ENCODE results near the gene KIF21B.
A peak's percentile ranks its signal among the peaks of the same experiment; 100 is the strongest.

The KIF21B gene

DNA sequence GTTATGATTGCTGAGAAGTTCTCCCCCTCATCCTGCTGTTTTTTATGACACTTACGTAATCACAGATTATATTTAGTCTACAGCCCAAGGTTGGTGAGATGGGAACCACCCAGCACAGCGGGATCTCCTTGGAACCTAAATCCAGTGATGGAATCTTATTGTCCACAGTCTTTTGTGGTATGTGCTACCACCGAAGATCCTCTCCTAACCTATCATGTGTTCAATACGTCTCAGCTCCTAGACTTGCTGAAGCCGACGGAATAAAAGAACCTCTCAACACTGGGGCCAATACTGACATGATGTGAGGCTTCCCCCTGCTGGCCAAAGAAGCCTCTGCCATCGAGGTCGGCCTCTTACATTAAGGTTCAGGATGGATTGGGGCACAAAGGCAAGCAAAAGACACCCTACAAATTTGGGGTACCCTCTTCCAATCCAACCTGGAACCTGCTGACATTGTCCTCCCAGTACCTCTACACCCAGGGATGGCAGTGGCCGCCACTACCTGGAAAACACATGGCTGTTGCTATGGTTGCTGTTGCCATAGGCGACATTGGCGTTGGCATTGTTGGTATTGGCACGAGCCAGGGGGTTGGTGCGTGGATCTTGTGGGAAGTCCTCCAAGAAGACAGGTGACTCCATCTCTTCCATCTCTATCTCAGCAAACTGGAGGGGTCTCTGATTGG is 19.4 kb upstream of the KIF21B start:
- peak; percentile 75 for DNase-seq

DNA sequence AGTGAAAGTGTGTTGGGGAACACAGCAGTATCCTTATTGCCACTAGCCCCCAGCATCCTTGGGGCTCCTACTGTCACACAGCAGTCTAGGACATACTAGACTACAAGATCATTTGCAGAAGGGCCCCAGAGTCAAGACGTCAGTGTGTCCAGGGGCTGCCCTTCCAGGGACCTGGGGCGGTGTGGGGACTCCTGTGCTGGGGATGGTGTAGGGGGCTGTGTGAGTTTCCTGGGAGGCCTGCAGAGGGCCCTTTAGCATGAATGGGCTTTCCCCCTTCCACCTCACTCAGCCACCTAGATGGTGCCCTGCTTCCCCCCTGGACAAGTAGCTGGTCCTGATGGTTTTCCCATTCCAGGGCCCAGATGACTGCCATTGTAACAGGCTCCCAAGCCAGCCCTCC is 17.5 kb upstream of the KIF21B start:
- DNase-seq: no peak

GRCh38 chr1:201039876-201040275 is 16.4 kb upstream of the KIF21B start:
- DNase-seq: no peak

- no peak for DNase-seq
Measured at GRCh38 chr1:201039418-201039817, 15.9 kb upstream of the KIF21B start.

DNA sequence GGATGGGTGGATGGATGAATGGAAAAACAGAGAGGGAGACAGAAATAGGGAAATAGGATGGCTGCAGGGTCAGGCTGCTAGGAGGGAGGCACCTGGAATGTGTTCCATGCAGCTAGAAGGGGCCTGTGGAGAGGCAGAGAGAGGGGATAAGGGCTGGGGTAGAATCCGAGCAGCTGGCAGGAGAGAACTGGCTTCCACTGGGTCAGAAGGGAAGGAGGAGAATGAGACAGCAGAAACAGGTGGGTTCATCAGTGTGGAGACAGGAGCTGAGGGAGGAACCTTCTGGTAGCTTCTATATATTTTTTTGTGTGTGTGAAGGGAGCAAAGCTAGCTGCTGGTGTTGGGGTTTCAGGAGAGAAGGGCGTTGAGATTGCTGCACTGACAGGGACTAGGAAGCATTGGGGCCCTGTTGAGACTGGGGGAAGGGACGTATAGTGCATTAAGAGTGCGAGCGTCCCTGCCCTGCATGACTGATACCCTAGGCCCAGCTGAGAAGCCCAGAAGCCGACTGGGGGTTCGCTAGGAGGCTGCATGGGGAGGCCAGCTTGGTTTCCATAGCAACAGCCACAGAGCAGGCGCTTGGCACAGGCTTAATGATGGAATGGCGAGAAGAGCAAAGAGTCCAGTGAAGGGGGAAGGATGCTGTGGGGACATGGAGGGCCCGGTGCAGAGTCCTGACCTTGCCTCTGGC is 14.8 kb upstream of the KIF21B start:
- no peak for DNase-seq

GRCh38 chr1:201036188-201036842 is 12.8 kb upstream of the KIF21B start:
- DNase-seq: peak; percentile 17

DNA sequence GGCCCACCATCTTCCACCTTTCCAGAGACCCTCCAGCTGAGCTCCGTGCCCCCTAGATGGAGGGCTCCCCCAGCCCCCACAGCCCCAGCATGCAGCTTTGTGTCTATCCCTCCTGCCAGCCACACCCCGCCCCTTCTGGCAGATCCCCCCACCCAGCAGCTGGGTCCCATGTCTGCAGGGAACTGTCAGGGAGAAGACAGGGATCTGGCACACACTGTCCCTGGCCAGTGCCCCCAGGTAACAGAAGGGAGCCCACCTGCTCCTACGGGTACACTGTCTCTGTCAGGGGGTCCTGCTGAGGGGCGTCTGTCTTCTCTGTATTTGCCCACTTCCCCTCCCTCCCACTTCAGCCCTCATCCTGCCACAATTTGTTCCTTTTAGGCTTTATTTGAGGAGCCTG is 11.2 kb upstream of the KIF21B start:
- no peak for DNase-seq

GRCh38 chr1:201032408-201032807 is 8.9 kb upstream of the KIF21B start:
- DNase-seq: no peak

- no peak for DNase-seq
Measured at GRCh38 chr1:201028461-201028889, 5.0 kb upstream of the KIF21B start.

GRCh38 chr1:201026836-201027235 is 3.3 kb upstream of the KIF21B start:
- no peak for DNase-seq

DNA sequence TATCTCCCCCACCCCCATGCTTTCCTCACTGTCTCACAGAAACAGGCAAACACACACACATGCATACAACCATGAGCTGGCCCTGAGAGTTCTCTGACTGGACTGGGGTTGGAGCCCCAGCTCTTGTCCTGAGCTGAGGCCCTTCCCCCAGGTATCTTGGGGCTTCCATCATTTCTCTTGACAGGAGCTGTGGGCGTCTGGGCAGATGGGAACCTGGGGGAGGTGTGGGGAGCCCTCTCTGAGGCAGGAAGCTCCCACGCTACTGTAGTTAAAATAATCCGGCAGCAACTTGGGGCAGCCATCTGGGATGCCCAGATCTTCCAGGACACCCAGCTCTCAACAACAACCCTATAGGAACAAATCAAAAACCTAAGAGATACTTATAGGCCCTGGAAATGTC is 2.7 kb upstream of the KIF21B start:
- no peak for DNase-seq

DNA sequence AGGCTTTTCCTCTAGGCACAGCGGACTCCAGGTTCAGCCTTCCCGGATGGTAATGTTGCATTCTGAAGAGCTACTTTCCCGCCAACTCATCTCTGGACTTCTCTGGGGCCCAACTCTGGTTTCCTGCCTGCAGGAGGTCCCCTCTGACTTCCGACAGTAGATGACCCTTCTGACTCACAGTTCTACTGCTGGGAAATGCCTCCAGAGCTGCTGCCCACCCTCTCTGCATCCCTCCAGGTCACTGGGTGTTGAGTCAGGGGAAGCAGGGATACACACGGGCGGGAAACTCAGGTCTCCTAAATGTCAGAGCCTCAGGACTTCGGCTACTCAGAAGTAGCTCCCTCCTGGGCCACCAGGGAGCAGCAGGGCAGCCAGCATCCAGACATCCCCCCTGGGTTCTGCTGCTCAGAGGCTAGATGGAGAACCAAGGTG is 2.1 kb upstream of the KIF21B start:
- DNase-seq: no peak

GRCh38 chr1:201024625-201024998 is 1.1 kb upstream of the KIF21B start:
- no peak for DNase-seq

DNA sequence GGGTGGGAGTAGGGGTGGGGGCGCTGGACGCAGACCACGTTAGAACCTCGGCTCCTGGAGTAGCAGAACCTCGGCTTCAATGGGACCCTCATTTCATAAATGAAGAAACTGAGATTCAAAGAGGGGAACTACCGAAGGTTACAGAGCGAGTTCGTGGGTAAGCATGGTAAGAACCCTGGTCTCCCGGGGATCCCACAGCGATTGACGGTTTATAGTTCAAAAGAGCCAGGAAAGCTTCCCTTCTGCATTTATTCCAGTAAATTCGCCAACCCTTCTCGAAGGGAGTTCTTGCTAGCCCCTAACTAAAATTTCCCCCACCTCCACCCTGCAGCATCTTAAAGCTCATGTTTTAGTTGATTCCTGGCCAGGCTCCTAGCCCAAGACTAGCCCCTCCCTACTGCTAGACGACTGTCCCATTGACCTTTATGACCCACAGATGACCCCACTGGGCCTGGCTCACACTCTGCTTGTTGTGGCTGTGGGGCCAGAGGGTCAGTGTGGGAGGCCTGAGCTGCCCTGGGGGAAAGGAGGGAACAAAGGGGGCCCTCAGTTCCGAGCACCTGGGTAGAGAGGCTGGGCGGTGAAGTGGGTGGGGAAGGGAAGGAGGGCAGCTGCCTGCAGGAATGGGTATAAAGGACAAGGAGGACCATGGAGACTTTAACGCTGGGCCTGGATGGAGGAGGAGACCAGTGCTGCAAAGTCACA is 558 bp upstream of the KIF21B start:
- no peak for DNase-seq

GRCh38 chr1:201022820-201023516 is 546 bp downstream of the KIF21B start:
- no peak for DNase-seq

GRCh38 chr1:201022493-201022819 is 1.1 kb downstream of the KIF21B start:
- no peak for DNase-seq

DNA sequence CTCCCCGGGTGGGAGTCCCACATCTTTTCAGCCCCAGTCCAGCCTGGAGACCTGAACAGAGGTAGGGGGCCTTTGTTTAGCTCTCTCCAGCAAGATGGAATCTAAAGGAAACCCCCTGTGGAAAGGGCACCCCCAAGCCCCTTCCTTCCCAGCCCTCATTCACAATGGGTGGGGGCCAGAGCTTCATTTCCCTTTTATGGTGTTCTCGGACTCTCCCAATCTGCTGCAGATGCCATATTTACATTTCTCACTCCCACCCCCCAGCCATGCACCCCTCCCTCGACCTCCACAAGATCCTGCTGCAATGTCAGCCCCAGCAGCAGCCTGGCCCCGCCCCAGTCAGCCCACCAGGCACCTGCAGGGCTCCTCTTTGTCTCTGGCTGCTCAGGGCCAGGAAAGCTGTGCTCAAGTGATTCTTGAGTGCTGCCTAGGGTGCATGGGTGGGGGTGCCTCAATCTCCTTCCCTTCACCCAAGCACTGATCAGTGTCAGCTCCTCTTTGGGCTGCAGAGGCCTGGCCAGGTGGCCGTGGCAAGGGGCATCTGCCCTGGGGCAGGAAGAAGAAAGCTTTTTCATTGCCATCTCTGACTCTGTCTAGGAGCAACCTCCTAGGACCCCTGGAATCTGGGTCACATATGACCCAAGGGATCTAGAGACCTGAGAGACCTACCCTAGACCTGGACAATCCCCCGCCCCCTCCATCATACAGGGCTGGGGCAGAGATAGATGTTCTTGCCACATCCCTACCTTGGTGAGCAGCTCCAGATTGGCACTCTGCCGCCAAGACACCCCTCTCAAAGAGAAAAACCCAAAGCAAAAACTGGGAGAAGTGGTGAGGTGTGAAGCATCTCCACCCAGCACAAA is 1.7 kb downstream of the KIF21B start:
- no peak for DNase-seq

GRCh38 chr1:201020721-201021629 is 2.5 kb downstream of the KIF21B start:
- peak; percentile 13 for DNase-seq

- DNase-seq: no peak
Measured at GRCh38 chr1:201020040-201020591, 3.4 kb downstream of the KIF21B start.

DNA sequence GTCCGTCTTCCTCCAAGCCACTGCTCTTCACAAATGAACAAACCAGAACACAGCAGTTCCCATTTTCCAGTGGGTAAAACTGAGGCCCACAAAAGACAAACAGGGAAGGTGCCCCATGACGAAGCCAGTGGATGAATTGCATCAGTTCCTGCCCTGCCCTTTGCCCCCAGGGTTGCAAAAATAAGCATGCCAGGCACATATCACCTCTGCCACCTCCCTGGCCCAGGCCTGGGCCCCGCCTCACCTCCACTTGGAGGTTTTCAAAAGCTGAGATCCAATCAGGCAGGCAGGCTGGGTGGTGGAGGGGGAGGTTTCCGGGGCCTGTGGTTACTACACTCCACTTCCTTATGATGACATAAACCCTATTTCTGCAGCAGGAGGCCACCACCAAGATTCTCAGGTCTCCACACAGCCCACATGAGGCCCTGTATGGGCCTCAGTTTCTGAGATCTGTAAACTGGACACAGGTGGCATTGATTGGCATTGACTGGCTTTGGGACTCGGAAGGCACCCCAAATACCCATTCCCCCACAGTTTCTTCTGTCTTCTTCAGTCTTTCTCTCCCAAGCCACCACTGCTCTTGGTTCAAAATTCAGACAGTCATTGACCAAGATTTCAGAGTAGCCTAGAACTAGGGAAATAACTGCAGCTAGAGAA is 4.1 kb downstream of the KIF21B start:
- DNase-seq: peak; percentile 58

All from NCI-H510A treated with DMSO at 0.1 percent for 48 hours (cell line).